ENCODE measurements around the gene NEGR1.

DNA sequence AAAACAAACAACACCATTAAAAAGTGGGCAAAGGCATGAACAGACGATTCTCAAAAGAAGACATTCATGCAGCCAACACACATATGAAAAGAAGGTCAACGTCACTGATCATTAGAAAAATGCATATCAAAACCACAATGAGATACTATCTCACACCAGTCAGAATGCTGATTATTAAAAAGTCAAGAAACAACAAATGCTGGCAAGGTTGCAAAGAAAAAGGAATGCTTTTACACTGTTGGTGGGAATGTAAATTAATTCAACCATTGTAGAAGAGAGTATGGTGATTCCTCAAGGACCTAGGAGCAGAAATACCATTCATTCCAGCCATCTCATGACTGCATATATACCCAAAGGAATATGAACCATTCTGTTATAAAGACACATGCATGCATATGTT is 419.6 kb downstream of the NEGR1 start:
- TF ChIP-seq, protein P1, sequence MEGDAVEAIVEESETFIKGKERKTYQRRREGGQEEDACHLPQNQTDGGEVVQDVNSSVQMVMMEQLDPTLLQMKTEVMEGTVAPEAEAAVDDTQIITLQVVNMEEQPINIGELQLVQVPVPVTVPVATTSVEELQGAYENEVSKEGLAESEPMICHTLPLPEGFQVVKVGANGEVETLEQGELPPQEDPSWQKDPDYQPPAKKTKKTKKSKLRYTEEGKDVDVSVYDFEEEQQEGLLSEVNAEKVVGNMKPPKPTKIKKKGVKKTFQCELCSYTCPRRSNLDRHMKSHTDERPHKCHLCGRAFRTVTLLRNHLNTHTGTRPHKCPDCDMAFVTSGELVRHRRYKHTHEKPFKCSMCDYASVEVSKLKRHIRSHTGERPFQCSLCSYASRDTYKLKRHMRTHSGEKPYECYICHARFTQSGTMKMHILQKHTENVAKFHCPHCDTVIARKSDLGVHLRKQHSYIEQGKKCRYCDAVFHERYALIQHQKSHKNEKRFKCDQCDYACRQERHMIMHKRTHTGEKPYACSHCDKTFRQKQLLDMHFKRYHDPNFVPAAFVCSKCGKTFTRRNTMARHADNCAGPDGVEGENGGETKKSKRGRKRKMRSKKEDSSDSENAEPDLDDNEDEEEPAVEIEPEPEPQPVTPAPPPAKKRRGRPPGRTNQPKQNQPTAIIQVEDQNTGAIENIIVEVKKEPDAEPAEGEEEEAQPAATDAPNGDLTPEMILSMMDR (conservative IDR thresholded peaks at IDR 0.05; ENCODE audit: low read length) = no peak
- TF ChIP-seq EZH2phosphoT487 (IDR thresholded peaks at IDR 0.05; ENCODE audit: borderline replicate concordance, low read depth, low read length) = no peak

Measured in OCI-LY7 (cell line).